Left lung (tissue), 10 donors: ENCODE measurements around the gene CLASRP. TPM values are rescaled to one million over a fixed set of nuclear protein-coding genes. Genes with fewer than 3 reads are reported as not detected.
A peak's percentile ranks its signal among the peaks of the same experiment; 100 is the strongest.

Experiments used
- ATAC-seq: fragments of 200-7000 bp; cut with Tn5 transposase; one replicate; pipeline ENCODE4 v1.9.1; 2020; ENCODE audit warnings: moderate library complexity
- DNase-seq, 4 donors: peaks; one replicate each; pipeline ENCODE4 v3.0.0-alpha.2; 2013 to 2020
- H3K27ac ChIP-seq, 2 donors: fragments of 200-600 bp; sonication (generic) in 1 of 2; one replicate each; pipeline versions ENCODE4 v1.5.0 to v1.8.0; 2020 to 2021
- H3K27me3 ChIP-seq, 2 donors: fragments of 200-600 bp; sonication (generic) in 1 of 2; one replicate each; pipeline versions ENCODE4 v1.5.0 to v1.8.0; 2020 to 2021
- H3K36me3 ChIP-seq, 2 donors: fragments of 200-600 bp; sonication (generic) in 1 of 2; one replicate each; pipeline versions ENCODE4 v1.5.0 to v1.8.0; 2020 to 2021
- H3K4me1 ChIP-seq, 2 donors: fragments of 200-600 bp; one replicate each; pipeline ENCODE4 v1.8.0; 2021
- H3K4me3 ChIP-seq, 2 donors: fragments of 200-600 bp; sonication (generic) in 1 of 2; one replicate each; pipeline versions ENCODE4 v1.5.0 to v1.8.0; 2020 to 2021; ENCODE audit warnings: mild to moderate bottlenecking in 1 of 2
- H3K9me3 ChIP-seq, 2 donors: fragments of 200-600 bp; sonication (generic) in 1 of 2; one replicate each; pipeline versions ENCODE4 v1.5.0 to v1.8.0; 2020 to 2021
- CTCF ChIP-seq, 2 donors: fragments of 200-600 bp; sonication (generic) in 1 of 2; IDR thresholded peaks; one replicate each; pipeline versions ENCODE4 v1.5.0 to v1.8.0; 2021; ENCODE audit warnings: antibody characterized with exemption in 2 of 2
- intact Hi-C, 2 donors: fragments of 100-400 bp; cut with DNase I; formaldehyde crosslinking; loops; one replicate each; pipeline versions ENCODE4 v1.11.2 to v1.14.2; 2022
- polyA plus RNA-seq, 6 donors: library from polyadenylated mRNA; unstranded; fragments of 120-200 nt; gene quantifications; one replicate each; pipeline ENCODE4 v1.2.1, GENCODE V29; 2013; ENCODE audit not compliant: insufficient read length in 6 of 6
- total RNA-seq, 2 donors: library from RNA; stranded (reverse); fragmentation: NEBNext Ultra II Directional; extraction: Animal tissue kit (Norgen Biotek cat#: 25700); gene quantifications; one replicate each; pipeline ENCODE4 v1.2.1, GENCODE V29; 2021
- donor health status: DM: no; HTN: yes; CAD: no.
- donor health status: DM: no; HTN: no; CAD: no.

Gene CLASRP
- total and polyA plus RNA-seq, 8 donors = 62.9 to 95.3 (median 81.7) TPM

GRCh38 chr19:45001087-45001739 lies 37.6 kb upstream of the CLASRP start, which contains the start of gene RELB:
Gene RELB (plus strand): TSS chr19:45001464. CDS start chr19:45001580, 116 bp downstream.
- Histone ChIP-seq H3K36me3 (peaks cover 0 to 35% of the 10 kb centered on the region in 2 donors), H3K9me3 (no peaks in the 10 kb centered on the region), H3K4me3 (peak within 1 kb of the TSS; percentile 58 to 70), H3K27me3 (no peaks in the 10 kb centered on the region), H3K4me1 (peaks cover 5 to 15% of the 10 kb centered on the region in 2 donors), H3K27ac (peak within 1 kb of the TSS; percentile 97 to 98)
- ATAC-seq (peak; percentile 57), DNase-seq (peak; percentile 80 to 96 (median 94))
- intact Hi-C loops = no loop called here
- no peak for TF ChIP-seq CTCF (IDR thresholded peaks at IDR 0.05)

- TF ChIP-seq CTCF (IDR thresholded peaks at IDR 0.05) = no peak
- Histone ChIP-seq H3K36me3 (peaks cover 0 to 56% of the 10 kb centered on the region in 2 donors), H3K9me3 (no peaks in the 10 kb centered on the region), H3K27ac (no peak overlapping the region), H3K27me3 (no peaks in the 10 kb centered on the region), H3K4me3 (no peak overlapping the region), H3K4me1 (peaks cover 5 to 15% of the 10 kb centered on the region in 2 donors)
- intact Hi-C loops = no loop called here
- ATAC-seq = no peak
- DNase-seq = no peak
These were observed 35.4 kb upstream of the CLASRP start for GRCh38 chr19:45003485-45003884.

- H3K27me3 ChIP-seq = no peaks in the 10 kb centered on the region
- ATAC-seq (no peak), DNase-seq (no peak)
- no peak for TF ChIP-seq CTCF (IDR thresholded peaks at IDR 0.05)
- peaks cover 5 to 12% of the 10 kb centered on the region in 2 donors for H3K4me1 ChIP-seq
- peaks cover 0 to 80% of the 10 kb centered on the region in 2 donors for H3K36me3 ChIP-seq
- intact Hi-C loops = no loop called here
- no peak overlapping the region for H3K27ac ChIP-seq
- H3K4me3 ChIP-seq = no peak overlapping the region
- H3K9me3 ChIP-seq = no peaks in the 10 kb centered on the region
These were observed 33.1 kb upstream of the CLASRP start for GRCh38 chr19:45005787-45006186.

GRCh38 chr19:45008552-45008951 lies 30.3 kb upstream of the CLASRP start:
- H3K4me1 ChIP-seq = no peaks in the 10 kb centered on the region
- no peak for ATAC-seq
- no peaks in the 10 kb centered on the region for H3K9me3 ChIP-seq
- intact Hi-C loops = no loop called here
- H3K27ac ChIP-seq = no peak overlapping the region
- no peak for TF ChIP-seq CTCF (IDR thresholded peaks at IDR 0.05)
- no peaks in the 10 kb centered on the region for H3K27me3 ChIP-seq
- DNase-seq = no peak
- H3K4me3 ChIP-seq = no peak overlapping the region
- peaks cover 0 to 96% of the 10 kb centered on the region in 2 donors for H3K36me3 ChIP-seq

GRCh38 chr19:45009625-45010255 lies 29.1 kb upstream of the CLASRP start:
- Histone ChIP-seq H3K27me3 (no peaks in the 10 kb centered on the region), H3K9me3 (no peaks in the 10 kb centered on the region), H3K4me1 (no peaks in the 10 kb centered on the region), H3K4me3 (no peak overlapping the region), H3K27ac (no peak overlapping the region), H3K36me3 (peaks cover 0 to 96% of the 10 kb centered on the region in 2 donors)
- no peak for TF ChIP-seq CTCF (IDR thresholded peaks at IDR 0.05)
- intact Hi-C loops = no loop called here
- DNase-seq = no peak
- no peak for ATAC-seq
